EL (cell line): ENCODE measurements around the gene EML4.
"Not testable (repeated sequence)": the region's sequence is repeated elsewhere in the genome, so short reads cannot be mapped to it uniquely, and the experiment has no call there.

ENCODE experiments used
- DNase-seq: peaks from one replicate; pipeline ENCODE4 v3.0.0-alpha.2; 2016

Gene EML4

DNA sequence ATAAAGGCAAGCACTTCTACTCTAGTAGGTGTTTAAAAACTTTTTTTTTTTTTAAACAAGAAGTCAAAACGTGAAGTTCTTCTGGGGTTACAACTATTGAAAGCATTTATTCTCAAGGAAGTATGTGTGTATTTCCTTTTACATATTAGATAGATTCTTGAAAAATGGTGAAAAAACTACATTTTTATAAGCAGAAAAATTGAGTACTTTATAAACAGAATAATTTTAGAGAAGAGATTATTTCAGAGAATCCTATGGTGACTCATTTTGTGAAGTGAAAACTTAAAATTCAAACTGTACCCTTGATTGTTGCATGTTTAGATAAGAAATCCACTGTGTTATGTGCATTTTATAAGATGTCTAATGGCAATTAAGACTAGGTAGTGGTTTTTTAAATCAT is 2.9 kb downstream of the EML4 start:
- no peak for DNase-seq

DNA sequence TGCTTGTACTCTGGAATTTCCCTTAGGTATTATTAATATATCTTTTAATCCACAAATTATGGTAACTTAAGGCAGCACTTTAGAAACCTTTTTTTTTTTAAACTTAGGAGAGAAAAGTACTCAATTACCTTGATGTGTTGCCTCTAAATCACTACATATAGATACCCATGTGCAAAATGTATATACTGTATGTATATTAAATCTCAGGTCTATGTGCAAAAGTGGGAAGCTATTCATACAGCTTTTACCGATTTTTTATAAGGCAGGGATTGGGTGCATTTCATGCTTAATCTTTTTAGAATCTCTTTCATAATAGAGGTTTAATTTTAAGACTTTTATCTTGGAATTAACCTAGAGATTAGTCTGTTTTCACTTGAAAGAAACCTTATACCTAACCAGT is 3.4 kb downstream of the EML4 start:
- DNase-seq = no peak

DNA sequence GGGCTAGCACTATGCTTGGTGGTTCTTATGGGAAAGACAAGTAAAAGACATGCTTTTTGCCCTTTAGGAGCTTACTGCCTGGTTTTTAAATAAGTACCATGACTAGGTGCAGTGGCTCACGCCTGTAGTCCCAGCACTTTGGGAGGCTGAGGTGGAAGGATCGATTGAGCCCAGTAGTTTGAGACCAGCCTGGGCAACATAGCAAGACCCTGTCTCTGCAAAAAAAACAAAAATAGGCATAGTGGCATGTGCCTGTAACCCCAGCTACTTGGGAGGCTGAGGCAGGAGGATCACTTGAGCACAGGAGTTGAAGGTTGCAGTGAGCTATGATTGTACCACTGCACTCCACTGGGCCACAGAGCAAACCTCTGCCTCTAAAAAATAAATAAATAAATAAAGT is 4.3 kb downstream of the EML4 start:
- DNase-seq = not testable (repeated sequence)

DNA sequence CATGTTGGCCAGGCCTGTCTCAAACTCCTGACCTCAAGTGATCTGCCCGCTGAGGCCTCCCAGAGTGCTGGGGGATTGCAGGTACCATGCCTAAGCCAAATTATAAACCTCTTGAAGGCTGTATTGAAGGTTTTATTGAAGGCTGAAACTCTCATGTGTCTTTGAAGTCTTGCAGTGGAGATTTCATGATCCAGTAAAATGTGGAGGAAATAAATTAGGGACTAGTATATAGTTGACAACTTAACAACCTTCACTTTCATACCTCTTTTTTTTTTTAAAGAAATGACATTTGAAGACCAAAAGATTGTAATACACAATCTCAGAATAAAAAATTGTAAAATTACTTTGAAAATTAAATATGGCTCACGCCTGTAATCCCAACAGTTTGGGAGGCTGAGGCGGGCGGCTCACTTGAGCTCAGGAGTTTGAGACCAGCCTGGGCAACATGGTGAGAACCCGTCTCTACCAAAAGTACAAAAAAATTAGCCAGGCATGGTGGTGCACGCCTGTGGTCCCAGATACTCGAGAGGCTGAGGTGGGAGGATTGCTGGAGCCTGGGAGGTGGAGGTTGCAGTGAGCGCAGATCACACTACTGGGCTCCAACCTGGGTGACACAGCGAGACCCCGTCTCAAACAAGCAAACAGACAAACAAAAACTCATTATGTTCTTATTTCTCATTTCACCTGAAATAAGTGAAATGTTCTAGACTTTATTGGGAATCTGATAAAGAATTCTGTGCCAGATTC is 8.0 kb downstream of the EML4 start:
- DNase-seq = no peak

- DNase-seq = no peak
These were observed 9.2 kb downstream of the EML4 start for GRCh38 chr2:42178335-42178734.

DNA sequence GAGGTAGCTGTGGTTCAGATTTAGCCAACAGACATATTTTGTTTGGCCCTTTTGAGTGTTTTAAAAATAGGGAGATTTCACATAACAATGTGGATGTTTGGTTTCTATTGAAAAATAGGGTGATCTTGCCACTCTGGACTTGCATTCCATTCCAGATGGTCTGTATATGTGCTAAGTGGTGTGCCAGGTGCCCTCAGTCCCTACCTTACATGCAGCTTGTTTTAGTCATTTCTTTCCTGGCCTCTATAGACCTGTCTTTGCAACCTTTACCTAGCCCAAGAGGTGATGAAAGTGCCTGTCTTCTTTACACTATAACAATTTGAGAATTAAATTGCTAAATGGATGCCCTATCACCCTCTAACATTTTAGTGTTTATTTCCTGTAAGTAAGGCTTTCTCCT is 11.1 kb downstream of the EML4 start:
- DNase-seq = no peak

DNA sequence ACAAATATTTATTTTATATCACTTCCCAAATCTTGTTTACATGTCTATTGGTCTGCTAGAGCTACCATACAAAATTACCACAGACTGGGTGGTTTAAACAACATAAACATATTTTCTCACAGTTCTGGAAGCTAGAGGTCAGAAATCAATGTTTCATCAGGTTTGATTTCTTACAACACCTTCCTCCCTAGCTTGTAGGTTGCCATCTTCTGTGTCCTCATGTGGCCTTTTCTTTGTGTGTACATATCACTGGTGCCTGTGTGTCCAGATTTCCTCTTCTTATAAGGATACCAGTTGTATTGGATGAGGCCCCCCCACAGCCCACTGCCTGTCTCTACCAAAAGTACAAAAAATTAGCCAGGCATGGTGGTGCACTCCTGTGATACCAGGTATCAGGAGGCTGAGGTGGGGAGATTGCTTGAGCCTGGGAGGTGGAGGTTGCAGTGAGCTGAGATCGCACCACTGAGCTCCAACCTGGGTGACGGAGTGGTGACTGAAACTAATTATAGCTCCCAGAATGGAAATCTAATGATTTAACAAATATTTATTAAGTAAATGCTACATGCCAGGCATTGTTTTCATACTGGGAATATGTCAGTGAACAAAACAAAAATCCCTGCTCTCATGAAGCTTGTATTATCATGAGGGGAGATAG is 13.6 kb downstream of the EML4 start:
- no peak for DNase-seq

- DNase-seq = no peak
These were observed 14.6 kb downstream of the EML4 start for GRCh38 chr2:42183775-42184174.

DNA sequence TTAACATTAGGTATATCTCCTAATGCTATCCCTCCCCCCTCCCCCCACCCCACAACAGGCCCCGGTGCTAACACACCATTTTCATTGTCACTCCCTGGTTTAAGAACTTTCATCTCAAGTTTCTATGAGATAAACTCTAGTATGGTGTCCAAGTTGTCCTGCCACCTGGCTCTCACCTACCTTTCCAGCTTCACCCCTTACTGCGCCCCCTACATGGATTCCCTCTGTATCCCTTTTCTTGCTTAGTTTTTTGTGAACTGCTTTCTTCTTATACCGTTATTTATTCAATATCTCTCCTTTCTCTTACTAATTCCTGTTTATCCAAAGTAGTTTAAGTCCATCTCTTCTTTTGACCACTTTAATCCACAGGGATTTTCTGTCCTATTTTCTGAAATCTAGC is 15.2 kb downstream of the EML4 start:
- DNase-seq = no peak

- DNase-seq = no peak
These were observed 16.2 kb downstream of the EML4 start for GRCh38 chr2:42185220-42185921.

DNA sequence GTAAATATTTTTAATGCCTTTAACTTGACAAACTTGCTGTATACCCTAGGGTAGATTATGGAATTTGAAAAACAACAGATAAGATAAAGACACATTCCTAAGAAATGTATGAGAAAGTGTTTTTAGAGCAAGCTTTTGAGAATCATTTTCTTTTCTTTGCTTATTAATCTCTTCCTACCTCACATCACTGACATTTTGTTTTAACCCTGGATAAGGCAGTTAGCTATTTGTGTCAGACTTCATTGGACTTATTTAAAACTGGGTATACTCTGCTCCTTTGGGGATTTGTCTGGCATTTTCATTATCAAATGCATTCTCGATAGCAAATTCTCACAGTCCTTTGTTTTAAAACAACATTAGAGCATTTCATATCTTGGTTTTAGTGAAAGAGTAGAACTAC is 17.2 kb downstream of the EML4 start:
- no peak for DNase-seq

DNA sequence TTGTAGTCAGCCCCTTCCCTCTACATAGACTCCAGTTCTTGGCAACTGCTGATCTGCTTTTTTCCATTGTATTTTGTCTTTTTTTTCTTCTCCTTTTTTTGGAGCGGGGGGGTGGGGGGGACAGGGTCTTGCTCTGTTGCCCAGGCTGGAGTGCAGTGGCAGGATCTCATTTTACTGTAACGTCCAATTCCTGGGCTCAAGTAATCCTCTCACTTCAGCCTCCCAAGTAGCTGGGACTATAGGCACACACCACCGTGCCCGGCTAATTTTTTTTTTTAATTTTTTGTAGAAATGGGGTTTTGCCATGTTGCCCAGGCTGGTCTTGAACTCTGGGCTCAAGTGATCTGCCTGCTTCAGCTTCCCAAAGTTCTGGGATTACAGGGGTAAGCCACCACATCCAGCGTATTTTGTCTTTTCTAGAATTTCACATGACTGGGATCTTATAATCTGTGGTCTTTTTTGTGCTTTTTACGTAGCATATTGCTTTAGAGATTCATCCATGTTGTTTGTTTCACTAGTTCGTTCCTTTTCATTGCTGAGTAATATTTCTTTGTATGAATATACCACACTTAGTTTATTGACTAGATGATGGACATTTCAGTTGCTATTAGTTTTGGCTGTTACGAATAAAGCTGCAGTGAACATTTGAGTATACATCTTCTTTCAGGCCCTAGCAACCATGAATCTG is 17.9 kb downstream of the EML4 start:
- DNase-seq = no peak

DNA sequence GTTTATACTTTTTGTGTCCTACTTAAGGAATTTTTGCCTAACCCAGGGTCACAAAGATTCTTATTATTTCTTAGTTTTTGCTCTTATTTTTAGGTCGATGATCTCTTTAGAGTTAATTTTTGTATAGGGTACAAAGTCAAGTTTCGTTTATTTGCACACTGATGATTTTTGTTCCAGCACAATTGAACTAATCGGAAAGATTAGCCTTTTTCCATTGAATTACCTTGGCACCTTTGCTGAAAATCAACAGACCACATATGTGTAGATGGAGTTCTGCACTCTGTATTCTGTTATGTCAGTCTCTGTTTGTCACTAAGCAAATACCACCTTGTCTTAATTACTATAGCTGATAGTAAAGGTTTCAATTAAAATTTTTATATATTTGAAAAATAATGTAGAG is 18.7 kb downstream of the EML4 start:
- no peak for DNase-seq

DNA sequence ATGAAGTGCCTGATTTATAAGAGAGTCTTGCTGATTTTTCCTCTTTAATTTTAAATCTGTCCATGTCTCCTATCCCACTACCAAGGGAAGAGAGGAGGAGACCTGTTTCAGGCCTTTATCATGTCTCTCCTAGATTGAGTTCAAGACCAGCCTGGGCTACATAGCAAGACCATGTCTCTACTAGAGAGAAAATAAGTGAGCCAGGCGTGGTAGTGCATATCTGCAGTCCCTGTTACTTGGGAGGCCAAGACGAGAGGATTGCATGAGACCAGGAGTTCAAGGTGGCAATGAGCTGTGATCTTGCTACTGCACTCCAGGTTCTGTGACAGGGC is 20.0 kb downstream of the EML4 start:
- no peak for DNase-seq

DNA sequence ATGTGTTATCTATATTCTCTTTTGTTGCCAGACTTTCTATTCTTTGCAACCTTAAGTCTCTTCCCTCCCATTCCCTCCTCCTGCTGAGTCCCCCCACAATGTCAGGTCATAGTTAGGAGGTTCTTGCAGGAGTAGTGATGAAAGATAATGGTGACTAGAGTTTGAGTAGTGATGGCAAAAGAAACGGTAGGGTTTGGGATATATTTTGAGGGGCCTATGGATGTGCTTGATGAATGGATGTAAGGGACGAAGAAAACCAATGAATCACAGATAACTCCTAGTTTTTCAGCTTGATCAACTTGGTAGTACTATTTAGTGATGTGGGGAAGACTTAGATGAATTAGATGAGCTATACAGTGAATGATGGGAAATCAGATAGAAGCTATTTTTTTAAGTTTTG is 21.0 kb downstream of the EML4 start:
- DNase-seq = no peak

GRCh38 chr2:42191285-42192009 is 22.3 kb downstream of the EML4 start:
- DNase-seq = no peak

- no peak for DNase-seq
These were observed 22.8 kb downstream of the EML4 start for GRCh38 chr2:42192010-42192373.

DNA sequence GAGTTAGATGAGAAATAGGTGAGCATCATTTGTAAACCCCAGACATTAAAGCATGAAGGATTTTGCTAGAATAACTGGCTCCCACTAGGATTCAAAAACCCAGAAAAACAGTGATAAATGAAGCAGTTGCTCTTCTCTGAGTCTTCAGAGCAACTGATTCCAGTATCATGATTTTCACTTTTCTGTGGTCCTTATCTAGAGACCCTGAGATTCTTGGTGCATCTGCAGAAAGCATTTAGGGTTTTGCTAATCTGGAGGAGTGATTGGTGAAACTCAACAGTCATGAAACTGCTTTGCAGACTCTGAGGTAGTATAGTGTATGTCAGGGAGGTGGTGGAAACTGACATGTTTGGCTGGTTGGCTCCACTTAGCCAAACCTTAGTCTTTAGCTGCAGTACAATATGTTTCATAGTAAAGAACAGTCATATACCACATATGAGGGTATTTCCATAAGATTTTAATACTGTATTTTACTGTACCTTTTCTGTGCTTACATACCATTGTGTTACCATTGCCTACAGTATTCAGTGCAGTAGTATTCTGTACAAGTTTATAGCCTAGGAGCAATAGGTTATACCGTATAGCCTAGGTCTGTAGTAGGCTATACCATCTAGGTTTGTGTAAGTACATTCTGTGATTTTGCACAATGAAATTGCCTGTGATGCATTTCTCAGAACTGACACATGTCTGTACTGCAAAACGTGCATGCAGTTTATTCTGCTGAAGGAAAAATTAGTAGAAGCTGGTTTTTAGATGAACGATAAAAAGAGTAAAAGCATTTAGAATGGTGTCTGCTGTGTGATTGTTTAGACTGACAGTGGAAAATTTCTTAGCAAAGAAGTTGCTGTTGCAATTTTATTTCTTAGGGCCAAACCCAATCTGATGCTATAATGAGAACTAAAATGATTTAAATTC is 23.8 kb downstream of the EML4 start:
- DNase-seq = no peak

- peak; percentile 33 for DNase-seq
These were observed 24.6 kb downstream of the EML4 start for GRCh38 chr2:42193722-42194187.

DNA sequence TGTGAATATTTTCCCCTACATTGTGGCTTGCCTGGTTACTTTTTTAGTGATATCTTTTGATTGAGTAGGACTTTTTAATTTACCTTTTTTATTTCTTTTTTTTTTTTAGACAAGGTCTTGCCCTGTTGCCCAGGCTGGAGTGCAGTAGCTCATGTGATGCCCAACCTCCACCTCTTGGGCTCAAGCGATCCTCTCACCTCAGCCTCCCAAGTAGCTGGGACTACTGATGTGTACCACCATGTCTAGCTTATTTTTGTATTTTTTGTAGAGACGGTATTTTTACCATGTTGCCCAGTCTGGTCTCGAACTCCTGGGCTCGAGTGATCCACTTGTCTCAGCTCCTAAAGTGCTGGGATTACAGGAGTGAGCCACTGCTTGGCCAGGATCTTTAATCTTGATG is 25.3 kb downstream of the EML4 start:
- no peak for DNase-seq

DNA sequence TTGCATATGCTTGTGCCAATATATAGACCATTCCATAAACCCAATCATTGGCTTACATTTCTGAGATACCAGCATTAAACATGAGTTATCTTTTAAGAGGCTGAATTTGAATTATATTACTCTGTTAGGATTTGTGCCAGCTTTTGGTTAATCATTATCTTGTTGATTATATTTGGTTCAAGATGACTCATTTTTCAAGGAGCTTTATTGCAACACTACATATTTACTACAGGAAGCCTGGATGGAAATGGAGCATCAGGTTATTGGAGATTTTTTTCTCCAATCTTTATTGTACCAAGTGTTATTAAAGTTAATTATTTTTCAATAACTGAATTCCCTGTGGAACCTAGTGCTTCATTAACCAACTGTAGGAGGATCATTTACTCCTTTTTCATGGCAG is 26.4 kb downstream of the EML4 start:
- DNase-seq = peak; percentile 75

- DNase-seq = no peak
These were observed 26.9 kb downstream of the EML4 start for GRCh38 chr2:42196070-42196402.
